ENCODE measurements around the gene IFIT1B.
A peak's percentile ranks its signal among the peaks of the same experiment; 100 is the strongest.

Gene IFIT1B

DNA sequence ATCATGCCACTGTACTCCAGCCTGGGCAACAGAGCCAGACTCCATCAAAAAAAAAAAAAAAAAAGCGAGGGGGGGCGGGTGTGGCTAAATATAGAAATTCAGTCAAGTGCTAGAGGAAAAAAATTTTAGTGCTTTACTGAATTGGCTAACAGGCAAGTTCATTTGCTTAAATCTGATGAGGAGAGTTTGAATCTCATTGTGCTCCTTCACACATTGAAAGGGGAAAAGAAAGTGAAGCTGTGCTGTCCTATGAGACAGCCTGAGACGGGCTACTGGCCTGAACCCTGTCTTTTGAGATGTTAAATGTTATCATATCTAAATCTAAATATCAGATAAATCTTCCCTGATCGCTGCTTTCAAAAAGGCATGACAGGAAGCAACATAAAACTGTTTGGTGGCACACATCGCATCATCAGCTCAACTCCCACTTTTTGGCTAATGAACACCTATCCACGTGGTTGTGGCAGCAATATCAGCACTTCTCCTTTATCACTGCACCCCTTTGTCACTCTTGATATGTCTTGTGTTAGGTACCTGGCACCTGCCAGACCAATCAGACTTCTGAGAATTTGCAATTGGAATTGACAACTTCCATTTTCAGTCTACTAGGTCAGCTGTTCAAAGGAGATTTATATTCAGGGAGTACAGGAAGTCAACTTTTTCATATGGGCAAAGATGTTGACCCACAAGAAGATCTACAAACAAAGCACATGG lies 14.0 kb upstream of the IFIT1B start:
- Histone ChIP-seq H3K27me3 (ENCODE audit: insufficient read depth, low read depth, severe bottlenecking) (no peaks in the 10 kb centered on the region), H3K36me3 (no peaks in the 10 kb centered on the region), H3K9me3 (ENCODE audit: severe bottlenecking) (no peaks in the 10 kb centered on the region), H3K27ac (no peak overlapping the region), H3K4me3 (ENCODE audit: low read depth, low read length) (no peak overlapping the region)
- TF ChIP-seq, protein P1, sequence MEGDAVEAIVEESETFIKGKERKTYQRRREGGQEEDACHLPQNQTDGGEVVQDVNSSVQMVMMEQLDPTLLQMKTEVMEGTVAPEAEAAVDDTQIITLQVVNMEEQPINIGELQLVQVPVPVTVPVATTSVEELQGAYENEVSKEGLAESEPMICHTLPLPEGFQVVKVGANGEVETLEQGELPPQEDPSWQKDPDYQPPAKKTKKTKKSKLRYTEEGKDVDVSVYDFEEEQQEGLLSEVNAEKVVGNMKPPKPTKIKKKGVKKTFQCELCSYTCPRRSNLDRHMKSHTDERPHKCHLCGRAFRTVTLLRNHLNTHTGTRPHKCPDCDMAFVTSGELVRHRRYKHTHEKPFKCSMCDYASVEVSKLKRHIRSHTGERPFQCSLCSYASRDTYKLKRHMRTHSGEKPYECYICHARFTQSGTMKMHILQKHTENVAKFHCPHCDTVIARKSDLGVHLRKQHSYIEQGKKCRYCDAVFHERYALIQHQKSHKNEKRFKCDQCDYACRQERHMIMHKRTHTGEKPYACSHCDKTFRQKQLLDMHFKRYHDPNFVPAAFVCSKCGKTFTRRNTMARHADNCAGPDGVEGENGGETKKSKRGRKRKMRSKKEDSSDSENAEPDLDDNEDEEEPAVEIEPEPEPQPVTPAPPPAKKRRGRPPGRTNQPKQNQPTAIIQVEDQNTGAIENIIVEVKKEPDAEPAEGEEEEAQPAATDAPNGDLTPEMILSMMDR (IDR thresholded peaks at IDR 0.05; ENCODE audit: low read depth, low read length) = no peak
- DNase-seq = no peak

DNA sequence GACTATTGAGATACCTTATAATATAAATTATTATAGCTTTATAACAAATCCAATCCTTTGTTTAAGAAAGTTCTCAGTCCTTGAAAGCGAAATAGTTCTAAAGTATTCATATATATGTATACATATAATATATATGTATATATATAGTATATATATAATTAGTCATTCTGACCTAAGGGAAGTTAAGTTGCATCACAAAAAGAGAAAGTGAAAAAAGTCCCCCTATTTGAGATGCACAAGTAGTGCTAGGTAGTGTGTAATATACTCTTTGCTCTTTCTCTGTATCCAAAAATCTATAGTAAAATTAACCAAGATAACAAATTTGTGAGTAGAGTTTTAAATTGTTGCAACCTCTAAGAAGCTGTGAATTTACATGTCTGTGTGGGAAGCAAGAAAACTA lies 13.3 kb upstream of the IFIT1B start:
- no peak for DNase-seq
- no peaks in the 10 kb centered on the region for H3K9me3 ChIP-seq (ENCODE audit: severe bottlenecking)
- H3K27ac ChIP-seq = no peak overlapping the region
- no peak overlapping the region for H3K4me3 ChIP-seq (ENCODE audit: low read depth, low read length)
- H3K27me3 ChIP-seq (ENCODE audit: insufficient read depth, low read depth, severe bottlenecking) = no peaks in the 10 kb centered on the region
- H3K36me3 ChIP-seq = no peaks in the 10 kb centered on the region
- TF ChIP-seq, protein P1 (IDR thresholded peaks at IDR 0.05; ENCODE audit: low read depth, low read length) = no peak

DNA sequence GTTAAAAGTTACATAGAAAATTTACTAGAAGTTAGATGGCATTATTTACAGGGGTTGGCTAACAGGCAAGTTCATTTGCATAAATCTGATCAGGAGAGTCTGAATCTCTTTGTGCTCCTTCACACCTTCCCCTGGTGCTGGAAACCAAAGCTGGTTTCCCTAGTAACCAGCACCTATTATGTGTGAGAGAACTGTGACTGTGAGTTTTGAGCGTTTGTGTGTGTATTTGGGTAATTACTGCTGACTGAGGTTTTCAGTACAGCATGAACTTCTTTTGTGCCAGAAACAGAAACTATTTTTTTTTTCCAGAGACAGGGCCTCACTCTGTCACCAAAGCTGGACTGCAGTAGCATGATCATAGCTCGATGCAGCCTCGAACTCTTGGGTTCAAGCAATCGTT lies 10.3 kb upstream of the IFIT1B start:
- TF ChIP-seq, protein P1 (IDR thresholded peaks at IDR 0.05; ENCODE audit: low read depth, low read length) = no peak
- H3K27ac ChIP-seq = no peak overlapping the region

DNA sequence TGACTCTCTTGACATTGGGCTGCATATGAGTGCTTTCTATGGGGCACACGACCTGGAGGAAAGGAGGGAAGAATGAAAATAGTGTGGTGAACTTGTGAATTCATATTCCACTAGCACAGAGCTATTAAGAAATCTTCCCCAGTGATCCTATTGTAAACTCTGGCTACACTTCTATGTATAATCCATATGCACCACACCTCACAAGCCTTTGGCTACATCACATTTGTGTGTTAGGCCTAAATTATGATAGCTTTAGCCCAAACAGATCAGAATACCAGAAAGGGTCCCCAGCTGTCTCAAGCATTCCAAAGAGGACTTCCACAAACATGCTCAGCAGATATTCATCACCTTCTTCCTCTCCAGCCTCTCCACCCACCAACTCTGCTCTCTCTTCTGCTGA lies 9.7 kb upstream of the IFIT1B start:
- Histone ChIP-seq H3K36me3 (no peaks in the 10 kb centered on the region), H3K9me3 (ENCODE audit: severe bottlenecking) (no peaks in the 10 kb centered on the region), H3K27ac (no peak overlapping the region), H3K4me3 (ENCODE audit: low read depth, low read length) (no peak overlapping the region), H3K27me3 (ENCODE audit: insufficient read depth, low read depth, severe bottlenecking) (no peaks in the 10 kb centered on the region)
- TF ChIP-seq, protein P1 (IDR thresholded peaks at IDR 0.05; ENCODE audit: low read depth, low read length) = no peak
- no peak for DNase-seq

More for the DNA sequence above, 10.3 kb upstream of the IFIT1B start:
- no peaks in the 10 kb centered on the region for H3K9me3 ChIP-seq (ENCODE audit: severe bottlenecking)
- H3K27me3 ChIP-seq (ENCODE audit: insufficient read depth, low read depth, severe bottlenecking) = no peaks in the 10 kb centered on the region
- no peaks in the 10 kb centered on the region for H3K36me3 ChIP-seq
- no peak for DNase-seq
- no peak overlapping the region for H3K4me3 ChIP-seq (ENCODE audit: low read depth, low read length)

DNA sequence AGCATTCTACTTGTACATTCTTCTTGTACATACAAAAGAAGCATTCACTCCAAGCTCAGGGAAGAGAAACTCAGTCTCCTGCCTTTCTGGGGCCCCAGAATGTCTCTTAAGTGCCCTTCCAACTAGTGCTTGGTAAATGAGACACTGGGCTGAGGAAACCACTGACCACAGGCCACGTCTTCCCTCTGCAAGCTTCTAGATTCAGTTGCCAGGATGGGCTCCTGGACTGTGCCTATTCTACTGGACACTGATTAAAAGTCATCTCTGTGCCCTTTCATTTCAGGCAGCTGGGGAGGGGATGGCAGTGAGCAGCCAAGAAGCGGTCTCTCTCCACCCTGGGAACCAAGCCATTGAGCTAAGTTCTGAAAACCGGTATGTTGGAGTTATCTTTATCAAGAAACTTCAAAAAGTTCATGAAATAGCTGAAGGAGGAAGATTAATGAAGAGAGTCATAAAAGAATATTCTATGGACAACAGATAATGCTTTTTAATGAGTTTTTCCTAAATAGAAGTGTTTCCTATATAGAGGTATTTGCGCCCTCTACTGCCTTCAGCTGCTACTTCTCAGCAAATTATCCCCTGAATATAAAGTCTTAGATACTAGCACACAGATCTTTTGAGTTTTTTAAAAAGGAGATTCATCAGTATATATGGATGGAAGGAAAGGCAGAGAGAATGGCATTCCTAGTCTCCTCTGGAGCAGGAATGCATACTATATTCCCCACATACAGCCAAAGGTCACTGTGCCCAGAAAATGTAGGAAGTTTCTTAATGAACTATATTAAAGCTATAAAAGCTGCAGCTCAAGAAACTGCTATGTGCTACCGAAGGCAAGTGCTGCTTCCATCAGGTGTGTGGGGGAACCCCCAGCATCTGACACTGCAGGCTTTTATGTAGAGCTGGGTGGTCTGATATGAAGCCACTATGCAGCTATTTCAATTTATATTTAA lies 8.4 kb upstream of the IFIT1B start:
- Histone ChIP-seq H3K27me3 (ENCODE audit: insufficient read depth, low read depth, severe bottlenecking) (no peaks in the 10 kb centered on the region), H3K4me3 (ENCODE audit: low read depth, low read length) (no peak overlapping the region), H3K36me3 (no peaks in the 10 kb centered on the region), H3K9me3 (ENCODE audit: severe bottlenecking) (no peaks in the 10 kb centered on the region), H3K27ac (no peak overlapping the region)
- TF ChIP-seq, protein P1 (IDR thresholded peaks at IDR 0.05; ENCODE audit: low read depth, low read length) = peak; percentile 17; the same call in 1 of the 2 replicates
- no peak for DNase-seq

Data from WERI-Rb-1 (cell line).